Mononuclear cell (primary cell): ENCODE data around the gene TBC1D3B. TPM values are rescaled to one million over a fixed set of nuclear protein-coding genes. Genes with fewer than 3 reads are reported as not detected.
"Not testable (repeated sequence)": the region's sequence is repeated elsewhere in the genome, so short reads cannot be mapped to it uniquely, and the experiment has no call there.

Experiments
- H3K27me3 ChIP-seq: 2 replicates; pipeline ENCODE4 v1.6.0; 2011; ENCODE audit warnings: low read length, control low read depth; ENCODE audit not compliant: insufficient read depth
- H3K4me1 ChIP-seq: 2 replicates; pipeline ENCODE4 v1.5.1; 2011; ENCODE audit warnings: mild to moderate bottlenecking, low read length, control low read depth; ENCODE audit not compliant: insufficient read depth
- H3K4me3 ChIP-seq: 2 replicates; pipeline ENCODE4 v1.5.1; 2011; ENCODE audit warnings: mild to moderate bottlenecking, low read length, moderate library complexity
- H3K9me3 ChIP-seq: 2 replicates; pipeline ENCODE4 v1.5.1; 2011; ENCODE audit warnings: low read depth, mild to moderate bottlenecking, control low read depth, low read length
- total RNA-seq: library from RNA; depleted of rRNA; stranded (reverse); fragments of >200 nt; gene quantifications from one replicate; pipeline ENCODE4 v1.2.3, GENCODE V29; 2012

The TBC1D3B gene
- total RNA-seq, 1 donor: not detected

GRCh38 chr17:36131931-36132330 lies 44.5 kb downstream of the TBC1D3B start:
- no peaks in the 10 kb centered on the region for H3K27me3 ChIP-seq
- no peaks in the 10 kb centered on the region for H3K9me3 ChIP-seq
- H3K4me3 ChIP-seq: no peak overlapping the region
- H3K4me1 ChIP-seq: peaks cover 57% of the 10 kb centered on the region

GRCh38 chr17:36131421-36131820 lies 45.0 kb downstream of the TBC1D3B start:
- Histone ChIP-seq H3K4me1 (peaks cover 62% of the 10 kb centered on the region), H3K9me3 (no peaks in the 10 kb centered on the region), H3K27me3 (no peaks in the 10 kb centered on the region), H3K4me3 (no peak overlapping the region)

- peaks cover 56% of the 10 kb centered on the region for H3K4me1 ChIP-seq
- no peaks in the 10 kb centered on the region for H3K27me3 ChIP-seq
- peaks cover 6% of the 10 kb centered on the region for H3K9me3 ChIP-seq
- H3K4me3 ChIP-seq: no peak overlapping the region
These were observed 46.1 kb downstream of the TBC1D3B start for GRCh38 chr17:36130346-36130745.

- no peak overlapping the region for H3K4me3 ChIP-seq
- no peaks in the 10 kb centered on the region for H3K27me3 ChIP-seq
- peaks cover 51% of the 10 kb centered on the region for H3K4me1 ChIP-seq
- H3K9me3 ChIP-seq: peaks cover 6% of the 10 kb centered on the region
These were observed 46.8 kb downstream of the TBC1D3B start for GRCh38 chr17:36129616-36130015.

- H3K4me1 ChIP-seq: peaks cover 45% of the 10 kb centered on the region
- peaks cover 6% of the 10 kb centered on the region for H3K9me3 ChIP-seq
- no peaks in the 10 kb centered on the region for H3K27me3 ChIP-seq
- H3K4me3 ChIP-seq: no peak overlapping the region
These were observed 47.9 kb downstream of the TBC1D3B start for GRCh38 chr17:36128411-36128978.

- Histone ChIP-seq H3K4me3 (no peak overlapping the region), H3K9me3 (peaks cover 6% of the 10 kb centered on the region), H3K4me1 (peaks cover 45% of the 10 kb centered on the region), H3K27me3 (no peaks in the 10 kb centered on the region)
These were observed 48.5 kb downstream of the TBC1D3B start for GRCh38 chr17:36127911-36128310.

GRCh38 chr17:36127199-36127893 lies 49.1 kb downstream of the TBC1D3B start:
- H3K4me1 ChIP-seq: peaks cover 41% of the 10 kb centered on the region
- H3K27me3 ChIP-seq: no peaks in the 10 kb centered on the region
- H3K9me3 ChIP-seq: peaks cover 6% of the 10 kb centered on the region
- no peak overlapping the region for H3K4me3 ChIP-seq

GRCh38 chr17:36124879-36125824 lies 51.3 kb downstream of the TBC1D3B start:
- Histone ChIP-seq H3K27me3 (no peaks in the 10 kb centered on the region), H3K4me1 (peaks cover 22% of the 10 kb centered on the region), H3K4me3 (no peak overlapping the region), H3K9me3 (peaks cover 6% of the 10 kb centered on the region)

- Histone ChIP-seq H3K4me1 (peaks cover 19% of the 10 kb centered on the region), H3K4me3 (no peak overlapping the region), H3K9me3 (peaks cover 6% of the 10 kb centered on the region)
These were observed 53.0 kb downstream of the TBC1D3B start for GRCh38 chr17:36123431-36123830.

GRCh38 chr17:36121099-36121498 lies 55.3 kb downstream of the TBC1D3B start:
- H3K9me3 ChIP-seq, H3K4me1 ChIP-seq, H3K4me3 ChIP-seq, H3K27me3 ChIP-seq: not testable (repeated sequence)

More at GRCh38 chr17:36123431-36123830, 53.0 kb downstream of the TBC1D3B start:
- no peaks in the 10 kb centered on the region for H3K27me3 ChIP-seq

- H3K9me3 ChIP-seq: no peaks in the 10 kb centered on the region
- H3K4me1 ChIP-seq: no peaks in the 10 kb centered on the region
- H3K27me3 ChIP-seq: no peaks in the 10 kb centered on the region
- H3K4me3 ChIP-seq: no peak overlapping the region
These were observed 56.2 kb downstream of the TBC1D3B start for GRCh38 chr17:36120221-36120620.

- no peaks in the 10 kb centered on the region for H3K9me3 ChIP-seq
- no peaks in the 10 kb centered on the region for H3K27me3 ChIP-seq
- no peak overlapping the region for H3K4me3 ChIP-seq
- H3K4me1 ChIP-seq: no peaks in the 10 kb centered on the region
These were observed 57.7 kb downstream of the TBC1D3B start for GRCh38 chr17:36118477-36119353.

- Histone ChIP-seq H3K9me3 (no peaks in the 10 kb centered on the region), H3K4me1 (no peaks in the 10 kb centered on the region), H3K4me3 (no peak overlapping the region), H3K27me3 (no peaks in the 10 kb centered on the region)
These were observed 58.7 kb downstream of the TBC1D3B start for GRCh38 chr17:36117505-36118382.
